MM.1S (cell line): ENCODE measurements around the gene KIAA1210.

Experiments
- DNase-seq: peaks from one replicate; pipeline ENCODE4 v3.0.0-alpha.2; 2015
- H2AFZ ChIP-seq: fragments of 300-600 bp; sonication (generic); 2 replicates; pipeline ENCODE4 v1.6.0; 2016; ENCODE audit warnings: antibody characterized with exemption, low read length
- H3F3A ChIP-seq: fragments of 300-600 bp; sonication (generic); 2 replicates; pipeline ENCODE4 v1.6.1; 2016; ENCODE audit warnings: mild to moderate bottlenecking, antibody characterized with exemption, low read length, moderate library complexity, mixed read lengths; ENCODE audit not compliant: insufficient read depth
- H3K27ac ChIP-seq: fragments of 300-600 bp; sonication (generic); 2 replicates; pipeline ENCODE4 v1.5.1; 2016; ENCODE audit warnings: mild to moderate bottlenecking, low read length
- H3K27me3 ChIP-seq: fragments of 300-600 bp; sonication (generic); replicated peaks from 2 replicates; pipeline ENCODE4 v1.6.0; 2016; ENCODE audit warnings: low read length; ENCODE audit not compliant: insufficient read depth
- H3K36me3 ChIP-seq: fragments of 300-600 bp; sonication (generic); replicated peaks from 2 replicates; pipeline ENCODE4 v1.6.1; 2016; ENCODE audit warnings: mild to moderate bottlenecking, low read length, mixed read lengths; ENCODE audit not compliant: insufficient read depth
- H3K4me1 ChIP-seq: fragments of 300-600 bp; sonication (generic); 2 replicates; pipeline ENCODE4 v1.6.1; 2016; ENCODE audit warnings: low read length, mixed read lengths
- H3K4me2 ChIP-seq: fragments of 300-600 bp; sonication (generic); 2 replicates; pipeline ENCODE4 v1.6.0; 2016; ENCODE audit warnings: low read depth, low read length
- H3K4me3 ChIP-seq: fragments of 300-600 bp; sonication (generic); 2 replicates; pipeline ENCODE4 v1.5.1; 2016; ENCODE audit warnings: low read length, mixed read lengths
- H3K79me2 ChIP-seq: fragments of 300-600 bp; sonication (generic); 2 replicates; pipeline ENCODE4 v1.6.1; 2016; ENCODE audit warnings: mixed run types, low read length, mixed read lengths
- H3K9ac ChIP-seq: fragments of 300-600 bp; sonication (generic); 2 replicates; pipeline ENCODE4 v1.6.1; 2016; ENCODE audit warnings: low read length, mixed read lengths
- H3K9me2 ChIP-seq: fragments of 300-600 bp; sonication (generic); replicated peaks from 2 replicates; pipeline ENCODE4 v1.6.1; 2016; ENCODE audit warnings: mild to moderate bottlenecking, low read length, mixed read lengths; ENCODE audit not compliant: insufficient read depth
- H3K9me3 ChIP-seq: fragments of 300-600 bp; sonication (generic); replicated peaks from 2 replicates; pipeline ENCODE4 v1.6.1; 2016; ENCODE audit warnings: mild to moderate bottlenecking, low read length, mixed read lengths; ENCODE audit not compliant: insufficient read depth
- H4K20me1 ChIP-seq: fragments of 300-600 bp; sonication (generic); 2 replicates; pipeline ENCODE4 v1.6.1; 2016; ENCODE audit warnings: mild to moderate bottlenecking, low read length, moderate library complexity, mixed read lengths; ENCODE audit not compliant: insufficient read depth
- CTCF ChIP-seq: fragments of 300-600 bp; sonication (generic); IDR thresholded peaks from 2 replicates; pipeline ENCODE4 v1.5.1; 2016; ENCODE audit warnings: antibody characterized with exemption, low read length, mixed read lengths
- EZH2 ChIP-seq: fragments of 300-600 bp; sonication (generic); optimal IDR thresholded peaks from 2 replicates; pipeline ENCODE3; 2017; ENCODE audit warnings: low read depth, mild to moderate bottlenecking, antibody characterized with exemption, low read length, mixed read lengths
- EZH2phosphoT487 ChIP-seq: fragments of 300-600 bp; sonication (generic); IDR thresholded peaks from 2 replicates; pipeline ENCODE4 v1.6.1; 2018; ENCODE audit warnings: antibody characterized with exemption, low read length

Gene KIAA1210

GRCh38 chrX:119069128-119069527, 58.5 kb downstream of the KIAA1210 start:
- no peak overlapping the region for H3K4me2 ChIP-seq
- TF ChIP-seq EZH2phosphoT487 (no peak), EZH2 (no peak), CTCF (no peak)

GRCh38 chrX:119067023-119067739, 60.4 kb downstream of the KIAA1210 start:
- peaks cover 7% of the 10 kb centered on the region; the same call in 1 of the 2 replicates for H3K4me1 ChIP-seq
- DNase-seq = peak; percentile 37
- H4K20me1 ChIP-seq = no peaks in the 10 kb centered on the region
- H3K27me3 ChIP-seq = peaks cover 21% of the 10 kb centered on the region
- no peak overlapping the region for H3K27ac ChIP-seq
- no peaks in the 10 kb centered on the region for H3K9me3 ChIP-seq
- H3K36me3 ChIP-seq = no peaks in the 10 kb centered on the region
- no peak overlapping the region for H3K4me2 ChIP-seq
- H3K9ac ChIP-seq = no peak overlapping the region
- H3K9me2 ChIP-seq = no peaks in the 10 kb centered on the region
- H3K79me2 ChIP-seq = no peaks in the 10 kb centered on the region
- TF ChIP-seq CTCF = peak; percentile 59
- no peak for TF ChIP-seq EZH2
- no peak overlapping the region for H3K4me3 ChIP-seq
- 0 out of 2 replicates have a peak, but pooled peaks cover 3% of the 10 kb centered on the region for H3F3A ChIP-seq
- H2AFZ ChIP-seq = no peak overlapping the region

More at GRCh38 chrX:119069128-119069527, 58.5 kb downstream of the KIAA1210 start:
- Histone ChIP-seq H3K9me2 (no peaks in the 10 kb centered on the region), H3K4me1 (peaks cover 7% of the 10 kb centered on the region; the same call in 1 of the 2 replicates), H2AFZ (no peak overlapping the region), H3F3A (0 out of 2 replicates have a peak, but pooled peaks cover 3% of the 10 kb centered on the region), H3K36me3 (no peaks in the 10 kb centered on the region), H4K20me1 (no peaks in the 10 kb centered on the region), H3K79me2 (no peaks in the 10 kb centered on the region), H3K27me3 (peaks cover 21% of the 10 kb centered on the region), H3K27ac (no peak overlapping the region), H3K9ac (no peak overlapping the region), H3K4me3 (no peak overlapping the region), H3K9me3 (no peaks in the 10 kb centered on the region)
- DNase-seq = no peak

DNA sequence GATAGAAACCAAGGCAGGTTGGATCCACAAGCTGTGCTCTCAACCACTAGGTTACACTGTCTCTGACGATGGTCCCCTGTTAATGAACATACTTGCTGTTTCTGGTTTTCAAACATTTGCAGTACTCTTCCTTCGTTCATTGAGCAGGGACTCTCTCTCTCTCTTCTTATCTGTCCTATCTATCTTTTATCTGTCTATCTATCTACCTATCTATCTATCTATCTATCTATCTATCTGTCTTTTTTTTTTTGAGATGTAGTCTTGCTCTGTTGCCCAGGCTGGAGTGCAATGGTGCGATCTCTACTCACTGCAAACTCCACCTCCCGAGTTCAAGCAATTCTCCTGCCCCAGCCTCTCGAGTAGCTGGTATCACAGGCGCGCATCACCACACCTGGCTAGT, 64.2 kb downstream of the KIAA1210 start:
- no peak for DNase-seq
- Histone ChIP-seq H3K4me3 (no peak overlapping the region), H2AFZ (no peak overlapping the region)

More for the DNA sequence above, 64.2 kb downstream of the KIAA1210 start:
- no peaks in the 10 kb centered on the region for H3K79me2 ChIP-seq
- no peaks in the 10 kb centered on the region for H4K20me1 ChIP-seq
- H3K4me2 ChIP-seq = no peak overlapping the region
- H3K9me2 ChIP-seq = no peaks in the 10 kb centered on the region
- peaks cover 2% of the 10 kb centered on the region for H3K27me3 ChIP-seq
- no peaks in the 10 kb centered on the region for H3K4me1 ChIP-seq
- no peak overlapping the region for H3K9ac ChIP-seq
- no peaks in the 10 kb centered on the region for H3K9me3 ChIP-seq
- H3K27ac ChIP-seq = no peak overlapping the region
- no peaks in the 10 kb centered on the region for H3K36me3 ChIP-seq
- 0 out of 2 replicates have a peak, but pooled peaks cover 3% of the 10 kb centered on the region for H3F3A ChIP-seq
- TF ChIP-seq EZH2phosphoT487 = no peak
- no peak for TF ChIP-seq CTCF
- TF ChIP-seq EZH2 = no peak
